AG04450 (cell line): Measurements from ENCODE around the gene ABR. TPM values are rescaled to one million over a fixed set of nuclear protein-coding genes. Genes with fewer than 3 reads are reported as not detected.

Source experiments
- CTCF ChIA-PET: fragments of 300-600, 350-600 bp; formaldehyde crosslinking; extraction: SDS; loops from one replicate; lab custom pipeline; 2022; ENCODE audit warnings: antibody characterized with exemption, inconsistent platforms; lab: Charles Lee
- POLR2A ChIA-PET: fragments of 350-600 bp; formaldehyde crosslinking; extraction: SDS; loops from one replicate; lab custom pipeline; 2021; ENCODE audit warnings: antibody characterized with exemption, inconsistent platforms; lab: Yijun Ruan, JAX
- DNase-seq: peaks from one replicate; pipeline ENCODE4 v3.0.0-alpha.2; 2011; ENCODE audit warnings: low read depth, low spot score
- H3K27ac ChIP-seq: one replicate; pipeline ENCODE4 v1.5.1; 2012; ENCODE audit warnings: low read depth, low read length, control low read depth
- H3K27me3 ChIP-seq: one replicate; pipeline ENCODE4 v1.6.0; 2012; ENCODE audit warnings: low read length; ENCODE audit not compliant: control insufficient read depth, insufficient read depth
- H3K4me3 ChIP-seq: 2 replicates; pipeline ENCODE4 v1.5.1; 2011; ENCODE audit warnings: mild to moderate bottlenecking, low read depth, low read length, control low read depth
- H3K9me3 ChIP-seq: 2 replicates; pipeline ENCODE4 v1.5.1; 2012; ENCODE audit warnings: low read length; ENCODE audit not compliant: control insufficient read depth, insufficient read depth
- CTCF ChIP-seq: IDR thresholded peaks from 2 replicates; pipeline ENCODE4 v1.5.1; 2011; ENCODE audit warnings: low read depth, low read length, control low read depth, inconsistent platforms
- polyA plus RNA-seq: library from polyadenylated mRNA; depleted of rRNA; stranded (reverse); fragments of >200 nt; gene quantifications from 2 replicates; pipeline ENCODE4 v1.2.3, GENCODE V29; 2011

The ABR gene
- polyA plus RNA-seq, 1 experiment, result 64.3 TPM

- H3K9me3 ChIP-seq, result peaks cover 4% of the 10 kb centered on the region; the same call in 1 of the 2 replicates
- DNase-seq, result peak; percentile 21
- no peaks in the 10 kb centered on the region for H3K27me3 ChIP-seq
- H3K4me3 ChIP-seq, result no peak overlapping the region
- CTCF ChIA-PET, result interaction anchor here (1.3 kb wide), 1 partner anchor 11 kb away, joined by 5 read pairs; no protein-coding TSS in a partner anchor
- no peak for TF ChIP-seq CTCF
- POLR2A ChIA-PET, result interaction anchor here (0.5 kb wide), 1 partner anchor 569 kb away, joined by 7 read pairs; no protein-coding TSS in a partner anchor
- peak overlapping the region; percentile 77 for H3K27ac ChIP-seq
Measured at GRCh38 chr17:1111599-1112443, 68.0 kb downstream of the ABR start.

GRCh38 chr17:1110862-1111598 is 68.8 kb downstream of the ABR start:
- Histone ChIP-seq H3K27me3 (no peaks in the 10 kb centered on the region), H3K9me3 (peaks cover 4% of the 10 kb centered on the region; the same call in 1 of the 2 replicates), H3K4me3 (no peak overlapping the region), H3K27ac (peak overlapping the region; percentile 77)
- no peak for TF ChIP-seq CTCF
- CTCF ChIA-PET, result interaction anchor here (0.8 to 1.8 kb wide), 3 partner anchors 12 to 76 kb away, joined by 3 to 5 read pairs (median 5); no protein-coding TSS in a partner anchor
- POLR2A ChIA-PET, result interaction anchor here (0.5 kb wide), 1 partner anchor 568 kb away, joined by 7 read pairs; no protein-coding TSS in a partner anchor
- DNase-seq, result peak; percentile 38

- DNase-seq, result no peak
- no peak for TF ChIP-seq CTCF
- Histone ChIP-seq H3K9me3 (peaks cover 4% of the 10 kb centered on the region; the same call in 1 of the 2 replicates), H3K27ac (no peak overlapping the region), H3K27me3 (no peaks in the 10 kb centered on the region), H3K4me3 (no peak overlapping the region)
- ChIA-PET CTCF (interaction anchor here (0.8 to 1.8 kb wide), 2 partner anchors 12 to 77 kb away, joined by 3 to 5 read pairs; no protein-coding TSS in a partner anchor), POLR2A (no interaction called here)
Measured at GRCh38 chr17:1110541-1110861, 69.3 kb downstream of the ABR start.

GRCh38 chr17:1109606-1110540 is 69.9 kb downstream of the ABR start:
- ChIA-PET POLR2A (no interaction called here), CTCF (interaction anchor here (0.8 to 1.8 kb wide), 2 partner anchors 13 to 77 kb away, joined by 3 to 5 read pairs; no protein-coding TSS in a partner anchor)
- no peak overlapping the region for H3K27ac ChIP-seq
- no peak for TF ChIP-seq CTCF
- peak overlapping the region; percentile 69 for H3K4me3 ChIP-seq
- H3K27me3 ChIP-seq, result no peaks in the 10 kb centered on the region
- no peak for DNase-seq
- peaks cover 4% of the 10 kb centered on the region; the same call in 1 of the 2 replicates for H3K9me3 ChIP-seq
